Stimulated activated CD4-positive, alpha-beta T cell treated with anti-CD3 and anti-CD28 coated beads, Interleukin-2, amount 100 ng/mL, for 4 hours (primary cell): ENCODE data around the gene ALKBH7.

Experiments
- DNase-seq: peaks from one replicate; pipeline ENCODE4 v3.0.0-alpha.2; 2020; ENCODE audit warnings: low read depth

The ALKBH7 gene

GRCh38 chr19:6364353-6364752 lies 8.2 kb upstream of the ALKBH7 start:
- DNase-seq: no peak

- peak; percentile 98 for DNase-seq
Measured at GRCh38 chr19:6373096-6373812, 660 bp downstream of the ALKBH7 start.

GRCh38 chr19:6373813-6374108 lies 1.2 kb downstream of the ALKBH7 start:
- DNase-seq: no peak

GRCh38 chr19:6374161-6374709 lies 1.6 kb downstream of the ALKBH7 start:
- no peak for DNase-seq

GRCh38 chr19:6374711-6375410 lies 2.3 kb downstream of the ALKBH7 start:
- DNase-seq: no peak

- no peak for DNase-seq
Measured at GRCh38 chr19:6375411-6376010, 2.9 kb downstream of the ALKBH7 start, which contains the start of gene PSPN. TSS of gene PSPN (minus strand) at chr19:6375933. CDS start at chr19:6375849, 84 bp downstream.

- DNase-seq: no peak
Measured at GRCh38 chr19:6376512-6377190, 4.1 kb downstream of the ALKBH7 start.

- no peak for DNase-seq
Measured at GRCh38 chr19:6378041-6378440, 5.4 kb downstream of the ALKBH7 start.

- DNase-seq: no peak
Measured at GRCh38 chr19:6378486-6378885, 5.9 kb downstream of the ALKBH7 start.

GRCh38 chr19:6379744-6380143 lies 7.2 kb downstream of the ALKBH7 start:
- no peak for DNase-seq

GRCh38 chr19:6381030-6381750 lies 8.6 kb downstream of the ALKBH7 start:
- DNase-seq: no peak

- no peak for DNase-seq
Measured at GRCh38 chr19:6383188-6383587, 10.6 kb downstream of the ALKBH7 start.

- no peak for DNase-seq
Measured at GRCh38 chr19:6384381-6384780, 11.8 kb downstream of the ALKBH7 start.

GRCh38 chr19:6387372-6387771 lies 14.8 kb downstream of the ALKBH7 start:
- DNase-seq: no peak

- DNase-seq: no peak
Measured at GRCh38 chr19:6392221-6393073, 19.9 kb downstream of the ALKBH7 start.

- peak; percentile 90 for DNase-seq
Measured at GRCh38 chr19:6393074-6393982, 20.7 kb downstream of the ALKBH7 start, which contains the start of gene GTF2F1. TSS of gene GTF2F1 (minus strand) at chr19:6393164. CDS start at chr19:6392995, 169 bp downstream.

- DNase-seq: peak; percentile 62
Measured at GRCh38 chr19:6393983-6394412, 21.4 kb downstream of the ALKBH7 start.

GRCh38 chr19:6394831-6395230 lies 22.2 kb downstream of the ALKBH7 start:
- DNase-seq: no peak

GRCh38 chr19:6396305-6396704 lies 23.7 kb downstream of the ALKBH7 start:
- no peak for DNase-seq
